ENCODE results near the gene TUBG2. TPM values are rescaled to one million over a fixed set of nuclear protein-coding genes. Genes with fewer than 3 reads are reported as not detected.
"Not testable (repeated sequence)": the region's sequence is repeated elsewhere in the genome, so short reads cannot be mapped to it uniquely, and the experiment has no call there.

Gene TUBG2
- polyA plus RNA-seq, result 13.5 to 17.8 TPM (median 14.5 TPM) in 3 replicates
- polyA plus RNA-seq (2011; ENCODE audit: low read depth), result 6.1 TPM
- 7.8 and 11.8 TPM in 2 replicates for polyA plus RNA-seq (2011; cell fraction: cytosol; rRNA removed)
- polyA plus RNA-seq (2011; cell fraction: nucleus; rRNA removed), result 58.1 and 66.0 TPM in 2 replicates
- polyA plus RNA-seq (2012; ENCODE audit: low replicate concordance), result 17.2 and 18.2 TPM in 2 replicates
- 9.2 to 20.5 TPM (median 9.6 TPM) in 3 replicates for polyA minus RNA-seq
- polyA minus RNA-seq (2011; cell fraction: cytosol; rRNA and poly(A)+ RNA removed), result 6.7 TPM
- 9.0 and 10.3 TPM in 2 replicates for polyA minus RNA-seq (2011; cell fraction: nucleus; rRNA and poly(A)+ RNA removed)

- Histone ChIP-seq H2AFZ (ENCODE audit: control insufficient read depth, low read length) (peak within 1 kb of the TSS; percentile 95), H3K9me3 (ENCODE audit: control insufficient read depth, low read depth, low read length) (no peaks in the 10 kb centered on the region), H3K9me1 (ENCODE audit: control insufficient read depth, extremely low read depth, insufficient read depth, low read length) (peaks cover 5% of the 10 kb centered on the region), H3K4me2 (ENCODE audit: control insufficient read depth, extremely low read depth, insufficient read depth, low read depth, low read length) (peak within 1 kb of the TSS; percentile 85), H3K79me2 (ENCODE audit: control insufficient read depth, insufficient read depth, low read length) (no peaks in the 10 kb centered on the region), H3K4me1 (ENCODE audit: control insufficient read depth, extremely low read depth, insufficient read depth, low read length) (peaks cover 22% of the 10 kb centered on the region), H3K27me3 (ENCODE audit: control insufficient read depth, extremely low read depth, insufficient read depth, low read length) (no peaks in the 10 kb centered on the region), H3K27ac (ENCODE audit: control insufficient read depth, insufficient read depth, low read length) (peak within 1 kb of the TSS; percentile 58), H3K4me3 (ENCODE audit: control insufficient read depth in 2 of 3, extremely low read depth in 1 of 3, insufficient read depth in 2 of 3, low read depth in 1 of 3, low read length in 3 of 3) (peak within 1 kb of the TSS; percentile 71 to 81 (median 72)), H3K36me3 (ENCODE audit: control insufficient read depth in 2 of 2, extremely low read depth in 1 of 2, insufficient read depth in 2 of 2, low read length in 2 of 2) (peaks cover 2 to 11% of the 10 kb centered on the region in 2 experiments), H4K20me1 (ENCODE audit: control insufficient read depth, extremely low read depth, insufficient read depth, low read length) (no peaks in the 10 kb centered on the region), H3K9ac (ENCODE audit: control insufficient read depth, extremely low read depth, insufficient read depth, low read length) (peak within 1 kb of the TSS; percentile 76)
- dilution Hi-C loops (cut with MboI; ENCODE audit: extremely low pct_ligation_motif_present, low sequenced_read_pairs), result no loop called here
- no peak for TF ChIP-seq EZH2 (IDR thresholded peaks at IDR 0.05; ENCODE audit: low read length)
- TF ChIP-seq CTCF (optimal IDR thresholded peaks at IDR 0.05 in 1 of 3, IDR thresholded peaks at IDR 0.05 in 1 of 3, conservative IDR thresholded peaks at IDR 0.05 in 1 of 3; ENCODE audit: extremely low read depth in 1 of 3, insufficient read depth in 2 of 3, low read length in 3 of 3), result no peak
- FAIRE-seq (no peak), DNase-seq (ENCODE audit: low read depth, low spot score) (peak; percentile 82)
Measured at GRCh38 chr17:42659079-42659931, at the start of gene TUBG2. Gene TUBG2 (plus strand): TSS chr17:42659284. CDS start chr17:42659504, 220 bp downstream.

GRCh38 chr17:42609814-42610801 lies 49.0 kb upstream of the TUBG2 start:
- FAIRE-seq; H4K20me1 ChIP-seq (ENCODE audit: control insufficient read depth, extremely low read depth, insufficient read depth, low read length); H3K9me3 ChIP-seq (ENCODE audit: control insufficient read depth, low read depth, low read length); DNase-seq (ENCODE audit: low read depth, low spot score); H3K27me3 ChIP-seq (ENCODE audit: control insufficient read depth, extremely low read depth, insufficient read depth, low read length); H3K9me1 ChIP-seq (ENCODE audit: control insufficient read depth, extremely low read depth, insufficient read depth, low read length): not testable (repeated sequence)
- H3K9ac ChIP-seq (ENCODE audit: control insufficient read depth, extremely low read depth, insufficient read depth, low read length), result peak overlapping the region; percentile 71
- H3K4me3 ChIP-seq (ENCODE audit: control insufficient read depth in 2 of 3, extremely low read depth in 1 of 3, insufficient read depth in 2 of 3, low read depth in 1 of 3, low read length in 3 of 3), result peak overlapping the region; percentile 63 to 98 (median 80)
- H3K4me2 ChIP-seq (ENCODE audit: control insufficient read depth, extremely low read depth, insufficient read depth, low read depth, low read length), result peak overlapping the region; percentile 83
- peak overlapping the region; percentile 79 for H2AFZ ChIP-seq (ENCODE audit: control insufficient read depth, low read length)
- H3K4me1 ChIP-seq (ENCODE audit: control insufficient read depth, extremely low read depth, insufficient read depth, low read length), result peaks cover 18% of the 10 kb centered on the region
- peak overlapping the region; percentile 47 for H3K27ac ChIP-seq (ENCODE audit: control insufficient read depth, insufficient read depth, low read length)
- dilution Hi-C loops (cut with MboI; ENCODE audit: extremely low pct_ligation_motif_present, low sequenced_read_pairs), result loop anchor here (10.0 kb wide), 1 partner anchor 55 kb away; no protein-coding TSS in a partner anchor
- H3K79me2 ChIP-seq (ENCODE audit: control insufficient read depth, insufficient read depth, low read length), result peaks cover 46% of the 10 kb centered on the region
- H3K36me3 ChIP-seq (ENCODE audit: control insufficient read depth in 2 of 2, extremely low read depth in 1 of 2, insufficient read depth in 2 of 2, low read length in 2 of 2), result peaks cover 23 to 28% of the 10 kb centered on the region in 2 experiments

Data from keratinocyte (primary cell).